Keratinocyte (primary cell): Measurements from ENCODE around the gene FARP2.
"Not testable (repeated sequence)": the region's sequence is repeated elsewhere in the genome, so short reads cannot be mapped to it uniquely, and the experiment has no call there.

ENCODE experiments used
- EZH2 ChIP-seq: IDR thresholded peaks from one replicate; pipeline ENCODE4 v1.6.1; 2012; ENCODE audit warnings: inconsistent platforms, mild to moderate bottlenecking, low read length, moderate library complexity
- TF ChIP-seq, protein P1 (sequence below), 3 experiments: IDR thresholded peaks in 1 of 3; conservative IDR thresholded peaks in 1 of 3; optimal IDR thresholded peaks in 1 of 3; 2 replicates in 2 of 3; 3 replicates in 1 of 3; pipeline versions ENCODE3 to v1.5.1; 2011; ENCODE audit warnings: low read length in 3 of 3, mild to moderate bottlenecking in 3 of 3, moderate library complexity in 2 of 3, control low read depth in 1 of 3, inconsistent platforms in 1 of 3; ENCODE audit not compliant: insufficient read depth in 2 of 3; ENCODE audit errors: extremely low read depth in 1 of 3

- TF ChIP-seq, protein P1, sequence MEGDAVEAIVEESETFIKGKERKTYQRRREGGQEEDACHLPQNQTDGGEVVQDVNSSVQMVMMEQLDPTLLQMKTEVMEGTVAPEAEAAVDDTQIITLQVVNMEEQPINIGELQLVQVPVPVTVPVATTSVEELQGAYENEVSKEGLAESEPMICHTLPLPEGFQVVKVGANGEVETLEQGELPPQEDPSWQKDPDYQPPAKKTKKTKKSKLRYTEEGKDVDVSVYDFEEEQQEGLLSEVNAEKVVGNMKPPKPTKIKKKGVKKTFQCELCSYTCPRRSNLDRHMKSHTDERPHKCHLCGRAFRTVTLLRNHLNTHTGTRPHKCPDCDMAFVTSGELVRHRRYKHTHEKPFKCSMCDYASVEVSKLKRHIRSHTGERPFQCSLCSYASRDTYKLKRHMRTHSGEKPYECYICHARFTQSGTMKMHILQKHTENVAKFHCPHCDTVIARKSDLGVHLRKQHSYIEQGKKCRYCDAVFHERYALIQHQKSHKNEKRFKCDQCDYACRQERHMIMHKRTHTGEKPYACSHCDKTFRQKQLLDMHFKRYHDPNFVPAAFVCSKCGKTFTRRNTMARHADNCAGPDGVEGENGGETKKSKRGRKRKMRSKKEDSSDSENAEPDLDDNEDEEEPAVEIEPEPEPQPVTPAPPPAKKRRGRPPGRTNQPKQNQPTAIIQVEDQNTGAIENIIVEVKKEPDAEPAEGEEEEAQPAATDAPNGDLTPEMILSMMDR (optimal IDR thresholded peaks at IDR 0.05 in 1 of 3, IDR thresholded peaks at IDR 0.05 in 1 of 3, conservative IDR thresholded peaks at IDR 0.05 in 1 of 3; ENCODE audit: extremely low read depth in 1 of 3, insufficient read depth in 2 of 3, low read length in 3 of 3): not testable (repeated sequence)
- TF ChIP-seq EZH2: not testable (repeated sequence)
Observed at GRCh38 chr2:241373906-241374305, 17.8 kb downstream of the FARP2 start.
